Measurements from ENCODE around the gene CDK14. TPM values are rescaled to one million over a fixed set of nuclear protein-coding genes. Genes with fewer than 3 reads are reported as not detected.

Gene CDK14
- total and polyA plus RNA-seq, 4 donors: 4.2 to 12.4 (median 7.4) TPM

DNA sequence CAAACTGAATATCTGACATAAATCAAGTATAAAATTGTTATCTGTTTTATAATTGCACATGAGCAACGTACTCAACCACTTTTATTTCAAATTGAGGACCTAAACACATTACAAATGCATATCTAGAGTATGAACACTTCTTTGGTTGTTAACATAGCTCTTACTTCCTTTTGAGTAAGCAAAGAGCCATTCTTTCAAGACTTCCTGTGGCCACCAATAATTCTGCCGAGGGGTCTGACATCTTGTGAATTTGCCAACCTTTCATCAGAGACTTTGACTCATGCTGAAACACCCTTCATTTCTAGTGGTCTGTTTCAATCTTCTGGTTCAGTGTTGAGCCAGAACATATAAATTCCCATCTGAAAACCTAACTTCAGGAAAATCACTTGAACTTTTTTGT is 59.4 kb downstream of the CDK14 start:
- WGBS: 73% methylated on average over 2 of the region's 2 CpGs
- Histone ChIP-seq H3K4me3 (ENCODE audit: low read depth in 1 of 3, low read length in 3 of 3) (no peak overlapping the region), H3K27me3 (ENCODE audit: control insufficient read depth in 4 of 4, insufficient read depth in 4 of 4, low read length in 3 of 4) (no peaks in the 10 kb centered on the region), H3K36me3 (ENCODE audit: control insufficient read depth in 4 of 4, insufficient read depth in 3 of 4, low read depth in 1 of 4, low read length in 3 of 4) (no peaks in the 10 kb centered on the region), H3K9me3 (ENCODE audit: control insufficient read depth in 4 of 4, low read length in 3 of 4) (no peaks in the 10 kb centered on the region), H3K27ac (ENCODE audit: low read depth in 1 of 2, low read length in 2 of 2) (no peak overlapping the region), H3K4me1 (ENCODE audit: control insufficient read depth in 4 of 4, insufficient read depth in 4 of 4, low read length in 3 of 4) (peaks cover 0 to 9% (median 6%) of the 10 kb centered on the region in 4 donors), H3K9ac (ENCODE audit: low read depth in 1 of 2, low read length in 2 of 2) (no peak overlapping the region)
- DNase-seq (ENCODE audit: low spot score): no peak
- TF ChIP-seq NR2F2 (IDR thresholded peaks at IDR 0.05) (no peak), FOXA2 (IDR thresholded peaks at IDR 0.05) (no peak), HNF4A (conservative IDR thresholded peaks at IDR 0.05) (no peak), RXRA (IDR thresholded peaks at IDR 0.05) (no peak), YY1 (IDR thresholded peaks at IDR 0.05) (no peak), CTCF (IDR thresholded peaks at IDR 0.05; ENCODE audit: low read depth, low read length, missing input control) (no peak), REST (IDR thresholded peaks at IDR 0.05) (no peak), EGR1 (IDR thresholded peaks at IDR 0.05; ENCODE audit: low read depth in 2 of 2) (no peak), FOXA1 (IDR thresholded peaks at IDR 0.05) (no peak), ATF3 (IDR thresholded peaks at IDR 0.05) (no peak), GABPA (IDR thresholded peaks at IDR 0.05 in 1 of 2, conservative IDR thresholded peaks at IDR 0.05 in 1 of 2) (no peak), SP1 (IDR thresholded peaks at IDR 0.05) (no peak), HNF4G (IDR thresholded peaks at IDR 0.05) (no peak)
- TF ChIP-seq, protein P1, sequence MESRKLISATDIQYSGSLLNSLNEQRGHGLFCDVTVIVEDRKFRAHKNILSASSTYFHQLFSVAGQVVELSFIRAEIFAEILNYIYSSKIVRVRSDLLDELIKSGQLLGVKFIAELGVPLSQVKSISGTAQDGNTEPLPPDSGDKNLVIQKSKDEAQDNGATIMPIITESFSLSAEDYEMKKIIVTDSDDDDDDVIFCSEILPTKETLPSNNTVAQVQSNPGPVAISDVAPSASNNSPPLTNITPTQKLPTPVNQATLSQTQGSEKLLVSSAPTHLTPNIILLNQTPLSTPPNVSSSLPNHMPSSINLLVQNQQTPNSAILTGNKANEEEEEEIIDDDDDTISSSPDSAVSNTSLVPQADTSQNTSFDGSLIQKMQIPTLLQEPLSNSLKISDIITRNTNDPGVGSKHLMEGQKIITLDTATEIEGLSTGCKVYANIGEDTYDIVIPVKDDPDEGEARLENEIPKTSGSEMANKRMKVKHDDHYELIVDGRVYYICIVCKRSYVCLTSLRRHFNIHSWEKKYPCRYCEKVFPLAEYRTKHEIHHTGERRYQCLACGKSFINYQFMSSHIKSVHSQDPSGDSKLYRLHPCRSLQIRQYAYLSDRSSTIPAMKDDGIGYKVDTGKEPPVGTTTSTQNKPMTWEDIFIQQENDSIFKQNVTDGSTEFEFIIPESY (IDR thresholded peaks at IDR 0.05): no peak
- TF ChIP-seq, protein P2, sequence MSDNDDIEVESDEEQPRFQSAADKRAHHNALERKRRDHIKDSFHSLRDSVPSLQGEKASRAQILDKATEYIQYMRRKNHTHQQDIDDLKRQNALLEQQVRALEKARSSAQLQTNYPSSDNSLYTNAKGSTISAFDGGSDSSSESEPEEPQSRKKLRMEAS (IDR thresholded peaks at IDR 0.05): no peak

GRCh38 chr7:90657481-90657880 is 61.4 kb downstream of the CDK14 start:
- no peaks in the 10 kb centered on the region for H3K36me3 ChIP-seq (ENCODE audit: control insufficient read depth in 4 of 4, insufficient read depth in 3 of 4, low read depth in 1 of 4, low read length in 3 of 4)
- no peak overlapping the region for H3K4me3 ChIP-seq (ENCODE audit: low read depth in 1 of 3, low read length in 3 of 3)
- H3K4me1 ChIP-seq (ENCODE audit: control insufficient read depth in 4 of 4, insufficient read depth in 4 of 4, low read length in 3 of 4): peaks cover 0 to 16% (median 6%) of the 10 kb centered on the region in 4 donors
- 91% methylated on average over 1 of the region's 1 CpG for WGBS
- H3K9me3 ChIP-seq (ENCODE audit: control insufficient read depth in 4 of 4, low read length in 3 of 4): no peaks in the 10 kb centered on the region
- H3K27me3 ChIP-seq (ENCODE audit: control insufficient read depth in 4 of 4, insufficient read depth in 4 of 4, low read length in 3 of 4): no peaks in the 10 kb centered on the region
- H3K27ac ChIP-seq (ENCODE audit: low read depth in 1 of 2, low read length in 2 of 2): no peak overlapping the region
- TF ChIP-seq SP1 (IDR thresholded peaks at IDR 0.05) (no peak), REST (IDR thresholded peaks at IDR 0.05) (no peak), GABPA (IDR thresholded peaks at IDR 0.05 in 1 of 2, conservative IDR thresholded peaks at IDR 0.05 in 1 of 2) (no peak), HNF4G (IDR thresholded peaks at IDR 0.05) (no peak), RAD21 (IDR thresholded peaks at IDR 0.05) (no peak), HNF4A (conservative IDR thresholded peaks at IDR 0.05) (no peak), YY1 (IDR thresholded peaks at IDR 0.05) (no peak), JUND (IDR thresholded peaks at IDR 0.05) (no peak), NR2F2 (IDR thresholded peaks at IDR 0.05) (no peak)
- TF ChIP-seq, protein P2 (IDR thresholded peaks at IDR 0.05): no peak
- no peak for DNase-seq (ENCODE audit: low spot score)
- no peak overlapping the region for H3K9ac ChIP-seq (ENCODE audit: low read depth in 1 of 2, low read length in 2 of 2)
